ELR (cell line): ENCODE data around the gene ZNF641.
A peak's percentile ranks its signal among the peaks of the same experiment; 100 is the strongest.
"Not testable (repeated sequence)": the region's sequence is repeated elsewhere in the genome, so short reads cannot be mapped to it uniquely, and the experiment has no call there.

Source experiments
- DNase-seq: peaks from one replicate; pipeline ENCODE4 v3.0.0-alpha.2; 2015; ENCODE audit warnings: low read depth

Gene ZNF641

GRCh38 chr12:48334808-48335207 is 15.9 kb downstream of the ZNF641 start:
- no peak for DNase-seq

- DNase-seq = not testable (repeated sequence)
Observed at GRCh38 chr12:48333680-48334079, 17.0 kb downstream of the ZNF641 start.

GRCh38 chr12:48331399-48331798 is 19.3 kb downstream of the ZNF641 start:
- DNase-seq = no peak

GRCh38 chr12:48329199-48329939 is 21.4 kb downstream of the ZNF641 start:
- no peak for DNase-seq

GRCh38 chr12:48316491-48316890 is 34.2 kb downstream of the ZNF641 start:
- no peak for DNase-seq

- DNase-seq = no peak
Observed at GRCh38 chr12:48311313-48311712, 39.4 kb downstream of the ZNF641 start.

DNA sequence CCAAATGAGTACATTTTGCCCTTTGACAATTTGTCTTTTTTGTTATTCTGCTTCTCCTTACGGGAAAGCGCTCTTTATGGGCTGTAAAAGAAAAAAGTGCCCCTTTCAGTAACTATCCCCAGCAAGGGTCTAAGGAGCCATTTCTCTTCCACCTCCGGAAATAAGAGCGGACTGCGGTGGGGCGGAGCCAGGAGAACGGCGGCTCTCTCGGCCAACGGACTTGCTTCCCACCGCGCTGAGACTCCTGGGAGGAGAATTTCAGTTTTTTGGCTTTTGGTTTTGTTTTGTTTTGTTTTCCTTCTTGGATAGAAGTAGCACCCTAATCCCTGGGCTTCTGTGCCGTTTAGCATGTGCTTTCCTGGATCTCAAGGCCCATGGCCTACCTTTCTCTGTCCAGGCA is 43.5 kb downstream of the ZNF641 start:
- no peak for DNase-seq

- no peak for DNase-seq
Observed at GRCh38 chr12:48305190-48305589, 45.5 kb downstream of the ZNF641 start.

- DNase-seq = no peak
Observed at GRCh38 chr12:48302161-48302911, 48.4 kb downstream of the ZNF641 start.

- no peak for DNase-seq
Observed at GRCh38 chr12:48300774-48301173, 49.9 kb downstream of the ZNF641 start.

DNA sequence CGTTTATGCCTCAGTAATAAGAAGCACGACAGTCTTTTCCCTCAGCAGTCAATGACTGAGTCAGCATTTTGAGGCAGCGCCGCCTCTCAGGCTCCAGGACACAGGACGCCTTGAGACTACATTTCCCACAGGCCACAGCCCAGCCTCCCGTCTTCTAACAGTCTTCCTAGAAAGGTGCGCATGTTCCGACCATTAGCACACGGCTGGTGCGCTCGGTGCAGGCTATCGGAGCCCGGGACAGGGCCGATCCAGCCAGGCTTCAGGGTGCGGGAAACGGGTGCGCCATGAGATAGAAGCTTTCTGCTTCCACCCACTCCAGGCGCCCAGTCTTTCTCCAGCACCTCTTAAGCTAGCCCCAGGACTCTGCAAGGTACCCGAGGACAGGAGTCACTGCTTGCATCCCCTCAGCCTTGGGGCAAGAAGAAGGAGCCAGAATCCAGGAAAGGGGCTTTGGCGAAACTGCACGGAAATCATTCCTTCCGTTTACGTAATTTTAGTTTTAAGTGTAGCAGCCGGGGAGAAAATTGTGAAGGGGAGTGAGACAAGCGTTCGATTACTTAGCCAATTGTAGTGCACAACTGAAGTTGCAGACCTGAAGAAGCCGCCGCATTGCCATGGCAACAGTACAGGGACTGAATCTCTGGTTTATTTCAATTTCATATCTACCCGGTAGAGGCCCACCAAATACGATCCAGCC is 54.0 kb downstream of the ZNF641 start:
- DNase-seq = peak; percentile 58

DNA sequence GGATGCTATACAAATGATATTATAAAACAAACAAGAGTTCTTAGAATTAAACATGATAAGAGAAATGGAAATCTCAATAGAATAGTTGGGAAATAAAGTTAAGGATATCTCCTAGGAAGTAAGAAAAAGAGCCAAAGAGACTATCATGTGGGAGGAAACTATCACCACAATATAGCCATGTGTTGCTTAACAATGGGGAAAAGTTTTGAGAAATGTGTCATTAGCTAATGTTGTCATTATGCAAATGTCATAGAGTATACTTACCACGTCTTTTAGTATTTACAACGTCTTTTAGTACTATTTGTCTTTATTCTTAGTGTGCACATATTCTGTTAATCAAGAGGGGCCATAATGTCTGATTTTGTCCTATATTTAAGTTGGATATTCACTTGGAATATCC is 58.7 kb downstream of the ZNF641 start:
- DNase-seq = no peak

GRCh38 chr12:48291511-48291910 is 59.2 kb downstream of the ZNF641 start:
- no peak for DNase-seq

- DNase-seq = no peak
Observed at GRCh38 chr12:48288387-48289268, 62.1 kb downstream of the ZNF641 start.
